HG03196 (cell line): Measurements from ENCODE around the gene DDX24.

Experiments
- ATAC-seq: cut with Tn5 transposase; IDR thresholded peaks from one replicate; pipeline ENCODE4 v1.9.1; 2021; ENCODE audit not compliant: unreplicated experiment

DDX24 gene

GRCh38 chr14:94036313-94037167 is 44.5 kb downstream of the DDX24 start:
- peak; percentile 82 for ATAC-seq

- no peak for ATAC-seq
These were observed 46.1 kb downstream of the DDX24 start for GRCh38 chr14:94034886-94035285.

DNA sequence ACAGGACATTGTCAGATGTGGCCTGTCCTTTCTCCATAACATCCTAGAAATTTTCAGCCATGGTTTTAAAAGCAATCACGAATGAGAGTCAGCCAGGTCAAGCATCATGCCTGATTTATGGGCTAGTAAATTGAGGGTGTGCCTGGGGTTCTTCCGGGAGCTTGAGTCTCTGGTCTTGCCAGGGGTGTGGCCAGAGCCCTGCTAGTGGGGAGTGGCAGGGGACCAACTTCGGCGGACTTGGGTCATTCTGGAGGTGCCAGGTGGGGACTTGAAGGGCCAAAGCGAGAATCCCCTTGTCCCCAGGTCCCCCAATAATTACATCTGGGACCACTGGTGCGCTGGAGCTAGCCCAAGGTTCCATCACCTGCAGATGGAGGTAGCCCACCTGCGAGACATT is 49.1 kb downstream of the DDX24 start:
- no peak for ATAC-seq

DNA sequence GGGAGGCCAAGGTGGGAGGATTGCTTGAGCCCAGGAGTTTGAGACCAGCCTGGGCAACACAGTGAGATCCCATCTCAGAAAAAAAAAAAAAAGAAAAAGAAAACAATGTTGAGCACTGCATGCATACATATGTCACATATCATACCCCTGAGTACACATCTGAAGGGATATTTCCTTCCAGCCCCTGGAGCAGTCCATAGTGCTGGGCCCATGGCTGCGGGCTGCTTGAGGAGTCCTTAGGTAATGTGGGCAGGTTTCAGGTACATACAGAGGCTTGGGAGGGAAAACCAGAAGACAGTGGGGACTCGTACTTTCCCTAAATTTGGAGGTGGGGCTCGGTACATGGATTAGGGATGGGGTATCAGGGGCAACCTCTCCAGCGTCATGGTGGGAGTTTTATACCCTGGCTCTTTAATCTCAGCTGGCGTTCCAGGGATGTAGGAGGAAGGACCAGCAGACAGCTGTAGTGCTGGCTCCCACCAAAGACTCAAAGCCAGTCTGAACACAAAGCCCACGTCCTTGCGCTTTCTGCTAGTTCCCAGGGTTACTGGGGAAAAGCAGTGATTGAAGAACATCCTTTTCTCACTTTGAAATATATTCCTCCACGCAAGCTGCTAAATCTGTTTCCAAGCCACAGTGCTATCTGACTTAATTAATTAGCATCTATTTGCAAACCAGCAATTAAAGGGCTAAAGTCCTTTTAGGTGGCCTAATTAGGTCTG is 49.7 kb downstream of the DDX24 start:
- ATAC-seq, result no peak

GRCh38 chr14:94030571-94030970 is 50.4 kb downstream of the DDX24 start:
- no peak for ATAC-seq

DNA sequence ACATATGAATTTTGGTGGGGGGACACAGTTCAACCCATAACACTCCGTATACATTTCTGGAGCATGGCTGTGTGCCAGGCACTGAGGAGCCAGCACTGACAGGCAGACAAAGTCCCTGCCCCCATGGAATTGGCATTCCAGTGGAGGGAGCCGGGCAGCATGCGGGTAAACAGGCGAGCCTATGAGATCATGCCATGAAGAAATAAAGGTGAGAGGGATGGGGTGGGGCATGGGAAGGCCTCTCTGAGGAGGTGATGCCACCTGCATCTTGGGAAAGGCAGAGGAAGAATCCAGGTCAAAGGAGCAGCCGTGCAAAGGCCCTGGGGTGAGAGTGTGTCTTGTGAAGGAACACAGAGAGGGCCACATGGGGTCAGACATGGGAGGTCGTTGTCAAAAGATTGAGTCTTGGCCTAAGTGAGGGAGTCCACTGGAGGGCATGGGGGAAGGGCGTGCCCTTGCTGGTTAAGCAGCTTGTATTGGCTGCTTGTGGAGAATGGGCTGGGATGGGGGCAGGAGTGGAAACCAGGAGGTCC is 51.3 kb downstream of the DDX24 start:
- ATAC-seq, result no peak

- no peak for ATAC-seq
These were observed 51.7 kb downstream of the DDX24 start for GRCh38 chr14:94029265-94029664.

DNA sequence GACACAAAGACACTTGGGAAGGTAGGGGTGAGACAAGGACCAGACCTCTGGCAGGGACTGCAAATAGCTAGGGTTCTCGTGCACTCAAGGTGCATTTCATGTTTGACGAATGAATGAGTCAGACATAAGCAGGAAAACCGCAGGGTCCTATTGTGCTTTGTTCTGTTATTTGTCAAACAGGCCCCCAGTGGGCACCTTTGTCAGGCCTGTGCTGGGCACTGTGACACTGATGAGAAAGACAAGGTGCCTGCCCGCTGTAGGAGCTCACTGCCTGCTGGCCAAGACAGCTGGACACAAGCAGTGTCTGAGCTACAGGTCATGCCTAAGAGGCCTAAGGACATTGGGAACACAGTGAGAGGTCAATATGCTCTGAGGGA is 52.6 kb downstream of the DDX24 start:
- ATAC-seq, result no peak

- ATAC-seq, result no peak
These were observed 53.2 kb downstream of the DDX24 start for GRCh38 chr14:94027566-94028449.

GRCh38 chr14:94026889-94027469 is 54.0 kb downstream of the DDX24 start:
- ATAC-seq, result no peak

DNA sequence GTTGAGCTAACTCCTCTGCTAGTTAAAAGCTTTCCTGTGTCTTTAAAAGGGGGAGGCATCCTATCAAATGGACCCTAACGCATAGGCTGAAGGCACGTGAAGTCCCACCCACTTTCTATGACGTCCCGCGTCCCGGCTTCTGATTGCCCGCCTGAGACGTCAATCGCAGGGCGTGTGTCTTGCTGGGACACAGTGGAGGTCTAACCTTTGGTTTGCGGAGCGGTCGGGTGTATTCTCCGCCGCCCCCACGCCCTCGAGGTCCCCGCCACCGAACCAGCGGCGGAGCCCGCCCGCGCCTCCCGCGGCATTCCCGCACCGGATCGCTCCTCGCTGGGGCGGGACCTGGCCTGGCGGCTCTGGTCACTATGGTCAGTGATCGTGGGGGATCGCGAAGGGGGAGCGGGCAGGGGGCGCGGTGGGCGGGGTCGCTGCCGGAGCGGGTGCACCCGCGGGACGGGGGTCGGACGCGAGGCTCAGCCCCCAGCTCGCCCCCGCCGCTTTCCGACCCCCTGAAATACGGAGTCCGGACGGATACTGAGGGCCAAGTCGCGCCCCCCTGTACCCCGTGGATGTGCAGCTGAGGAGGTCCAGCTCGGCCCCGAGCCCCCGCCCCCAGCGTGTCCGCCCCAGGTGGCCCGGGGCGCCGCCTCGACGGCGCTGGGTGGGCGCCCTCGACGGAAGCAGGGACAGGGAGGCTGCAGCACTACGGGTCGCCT is 54.7 kb downstream of the DDX24 start, which contains the start of gene OTUB2:
Gene OTUB2 (plus strand): TSS at position 168 of the 716 bp plus-strand sequence. CDS start 198 bp downstream, at position 366.
- ATAC-seq, result peak; percentile 97

DNA sequence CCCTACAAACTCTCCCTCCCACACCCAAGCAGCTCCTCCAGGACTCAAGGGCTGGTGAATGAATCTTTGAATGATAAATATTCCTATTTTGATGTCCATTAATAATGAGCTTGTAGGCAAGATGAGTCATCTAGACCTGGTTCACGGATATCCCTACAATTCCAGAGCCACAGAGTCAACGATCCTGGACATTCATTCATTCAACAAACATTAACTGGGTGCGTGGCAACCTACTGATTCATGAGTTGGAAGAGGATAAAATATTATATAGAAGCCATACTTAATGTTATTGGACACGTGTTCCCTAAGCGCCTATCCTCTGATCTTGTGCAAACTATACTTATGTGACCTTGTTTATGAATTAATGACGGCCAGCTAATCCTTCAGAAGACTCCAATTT is 55.3 kb downstream of the DDX24 start:
- no peak for ATAC-seq

DNA sequence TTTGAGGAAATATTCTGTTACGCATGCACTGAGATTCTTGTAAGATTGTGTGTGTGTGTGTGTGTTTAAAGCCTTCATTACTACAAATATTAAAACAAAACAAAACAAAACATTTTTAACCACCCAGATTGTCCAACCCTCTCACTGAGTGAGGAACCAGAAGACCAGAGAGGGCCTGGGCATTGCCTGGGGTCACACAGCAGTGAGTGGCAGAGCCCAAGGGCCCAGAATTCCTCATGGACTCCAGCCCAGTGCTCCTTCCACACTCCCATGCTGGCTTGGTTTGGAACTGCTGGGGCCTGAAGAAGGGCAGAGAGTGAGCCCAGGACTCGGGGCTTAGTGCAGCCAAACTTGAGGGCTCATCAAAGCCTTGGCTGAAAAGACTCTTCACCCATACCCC is 56.5 kb downstream of the DDX24 start:
- no peak for ATAC-seq

GRCh38 chr14:94022532-94023411 is 58.2 kb downstream of the DDX24 start:
- no peak for ATAC-seq

DNA sequence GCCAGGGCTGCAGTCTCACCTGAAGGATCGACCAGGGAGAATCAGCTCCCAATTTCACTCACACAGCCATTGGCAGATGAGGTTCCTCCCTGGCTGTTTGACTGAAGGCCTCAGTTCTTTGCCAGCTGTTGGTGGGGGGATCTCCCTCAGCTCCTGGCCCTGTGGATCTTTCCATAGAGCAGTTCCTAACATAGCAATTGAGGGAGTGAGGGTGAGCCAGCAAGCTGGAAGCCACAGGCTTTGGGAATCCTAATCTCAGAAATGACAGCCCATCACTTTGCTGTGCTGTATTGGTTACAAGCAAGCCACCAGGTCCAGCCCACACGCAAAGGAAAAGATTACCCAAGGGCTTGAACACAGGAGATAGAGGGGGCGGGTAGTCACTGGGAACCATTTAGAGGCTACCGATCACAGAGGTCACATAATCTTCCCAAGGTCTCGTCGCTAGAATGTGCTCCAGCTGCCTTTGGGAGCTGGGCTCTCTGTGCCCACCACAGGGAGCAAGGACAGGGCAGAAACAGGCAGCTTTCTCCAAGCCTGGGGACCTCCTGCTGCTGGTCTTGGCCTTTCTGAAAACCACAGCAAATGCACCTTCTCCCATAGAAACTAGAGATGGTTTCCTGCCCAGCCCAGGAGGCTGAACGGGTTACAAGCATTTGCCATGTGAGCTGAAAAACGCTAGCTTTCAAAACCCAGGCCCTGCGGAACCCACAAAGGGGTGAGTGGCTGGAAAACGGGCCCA is 59.4 kb downstream of the DDX24 start:
- ATAC-seq, result no peak

DNA sequence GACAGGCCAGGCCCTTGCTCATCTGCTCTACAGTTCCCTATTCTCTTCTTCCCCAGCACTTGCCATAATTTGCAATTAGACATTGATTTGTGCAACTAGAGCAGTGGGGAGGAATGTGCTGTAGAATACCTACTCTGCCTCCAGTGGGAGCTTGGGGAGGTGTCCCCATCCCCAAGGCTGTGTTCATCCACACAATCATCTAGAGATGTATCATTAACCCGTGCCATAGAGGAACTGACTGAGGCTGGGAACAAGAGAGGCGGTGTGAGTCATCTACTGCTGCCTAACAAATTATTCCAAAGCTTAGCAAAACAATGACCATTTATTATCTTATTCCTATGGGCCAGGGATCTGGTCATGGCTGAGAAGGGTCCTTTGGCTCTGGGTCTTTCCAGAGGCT is 60.0 kb downstream of the DDX24 start:
- ATAC-seq, result no peak

DNA sequence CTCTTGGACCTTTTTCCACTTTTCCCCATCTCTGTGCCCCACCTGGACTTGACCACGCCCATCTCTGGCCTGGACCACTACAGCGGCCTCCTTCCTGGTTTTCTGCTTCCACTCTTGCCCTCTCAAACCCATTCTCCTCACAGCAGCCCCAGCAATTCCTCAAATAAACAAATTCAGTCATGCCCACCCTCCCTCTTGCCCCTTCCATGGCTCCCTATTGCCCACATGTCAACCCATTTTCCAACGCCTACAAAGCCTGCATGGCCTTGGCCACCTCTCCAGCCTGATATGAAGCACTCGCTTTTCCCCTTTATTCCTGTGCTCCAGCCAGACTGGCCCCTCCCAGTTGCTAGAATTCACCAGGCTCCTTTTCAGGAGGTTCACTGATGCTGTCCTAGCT is 60.7 kb downstream of the DDX24 start:
- ATAC-seq, result no peak

DNA sequence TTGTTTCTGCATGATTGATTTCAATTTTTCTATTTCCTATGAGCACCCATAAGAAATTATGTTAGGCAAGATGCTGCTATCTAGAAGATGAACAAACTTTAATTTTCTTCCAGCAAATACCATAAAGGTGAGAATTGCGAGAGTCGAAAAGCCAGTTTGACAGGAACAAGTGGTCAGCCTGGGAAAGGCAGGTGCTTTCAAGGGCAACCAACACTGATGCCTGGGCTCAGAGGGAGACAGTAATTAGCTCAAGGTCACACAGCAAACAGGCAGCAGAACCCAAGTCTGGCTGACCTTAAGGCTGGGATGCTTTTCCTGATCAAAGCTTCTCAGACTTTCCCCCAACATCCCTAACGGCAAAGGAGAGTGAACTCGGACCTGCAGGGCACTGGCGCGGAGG is 61.7 kb downstream of the DDX24 start:
- ATAC-seq, result no peak
